ENCODE measurements around the gene RDH16. TPM values are rescaled to one million over a fixed set of nuclear protein-coding genes. Genes with fewer than 3 reads are reported as not detected.

Gene RDH16, protein sequence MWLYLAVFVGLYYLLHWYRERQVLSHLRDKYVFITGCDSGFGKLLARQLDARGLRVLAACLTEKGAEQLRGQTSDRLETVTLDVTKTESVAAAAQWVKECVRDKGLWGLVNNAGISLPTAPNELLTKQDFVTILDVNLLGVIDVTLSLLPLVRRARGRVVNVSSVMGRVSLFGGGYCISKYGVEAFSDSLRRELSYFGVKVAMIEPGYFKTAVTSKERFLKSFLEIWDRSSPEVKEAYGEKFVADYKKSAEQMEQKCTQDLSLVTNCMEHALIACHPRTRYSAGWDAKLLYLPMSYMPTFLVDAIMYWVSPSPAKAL
- total RNA-seq: not detected in 2 replicates

GRCh38 chr12:56957229-56958052, at the start of gene RDH16:
RDH16 (minus strand) TSS chr12:56957608; CDS start chr12:56957462, 146 bp downstream.

DNA sequence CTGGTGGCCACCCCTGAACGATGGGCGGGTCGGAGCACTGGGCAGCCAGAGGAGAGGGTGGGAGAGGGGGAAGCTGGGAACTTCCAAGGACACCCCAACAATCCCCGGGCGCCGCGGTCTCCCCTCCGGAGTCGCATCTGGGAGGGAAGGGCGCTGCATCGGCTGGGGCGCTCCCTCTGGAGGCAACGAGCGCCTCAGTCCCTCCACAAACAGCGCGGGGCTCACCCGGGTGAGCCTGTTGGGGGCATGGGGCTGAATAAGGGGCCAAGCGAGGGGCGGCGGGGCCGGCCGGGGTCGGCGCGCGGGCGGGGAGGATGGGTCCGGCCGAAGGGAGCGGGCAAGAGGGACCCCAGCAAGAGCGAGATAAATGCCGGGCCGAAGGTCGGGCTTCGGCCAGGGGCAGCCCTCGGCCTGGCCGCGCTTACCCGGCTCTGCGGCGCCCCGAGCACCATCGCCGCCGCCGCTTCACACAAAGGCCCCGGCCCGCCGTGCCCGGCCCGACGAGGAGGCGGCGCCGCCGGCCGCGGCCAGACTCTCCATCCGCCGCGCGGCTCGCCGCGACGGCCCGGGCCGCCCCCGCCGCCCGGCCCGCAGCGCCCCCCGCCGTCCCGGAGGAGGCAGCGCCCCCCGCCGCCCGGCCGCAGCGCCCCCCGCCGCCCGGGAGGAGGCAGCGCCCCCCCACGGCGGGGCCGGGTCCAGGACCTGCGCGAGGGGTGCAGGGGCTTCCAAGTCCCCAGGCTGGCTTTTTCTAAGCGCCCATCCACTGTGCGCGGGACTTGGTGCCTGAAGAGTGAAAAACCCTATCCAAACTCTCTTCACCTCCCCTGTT, 48.8 kb upstream of the RDH16 start, which contains the start of gene ZBTB39:
TSS of gene ZBTB39 (minus strand) at position 567 of the 829 bp plus-strand sequence. CDS start 1,629 bp downstream, outside the sequence.

DNA sequence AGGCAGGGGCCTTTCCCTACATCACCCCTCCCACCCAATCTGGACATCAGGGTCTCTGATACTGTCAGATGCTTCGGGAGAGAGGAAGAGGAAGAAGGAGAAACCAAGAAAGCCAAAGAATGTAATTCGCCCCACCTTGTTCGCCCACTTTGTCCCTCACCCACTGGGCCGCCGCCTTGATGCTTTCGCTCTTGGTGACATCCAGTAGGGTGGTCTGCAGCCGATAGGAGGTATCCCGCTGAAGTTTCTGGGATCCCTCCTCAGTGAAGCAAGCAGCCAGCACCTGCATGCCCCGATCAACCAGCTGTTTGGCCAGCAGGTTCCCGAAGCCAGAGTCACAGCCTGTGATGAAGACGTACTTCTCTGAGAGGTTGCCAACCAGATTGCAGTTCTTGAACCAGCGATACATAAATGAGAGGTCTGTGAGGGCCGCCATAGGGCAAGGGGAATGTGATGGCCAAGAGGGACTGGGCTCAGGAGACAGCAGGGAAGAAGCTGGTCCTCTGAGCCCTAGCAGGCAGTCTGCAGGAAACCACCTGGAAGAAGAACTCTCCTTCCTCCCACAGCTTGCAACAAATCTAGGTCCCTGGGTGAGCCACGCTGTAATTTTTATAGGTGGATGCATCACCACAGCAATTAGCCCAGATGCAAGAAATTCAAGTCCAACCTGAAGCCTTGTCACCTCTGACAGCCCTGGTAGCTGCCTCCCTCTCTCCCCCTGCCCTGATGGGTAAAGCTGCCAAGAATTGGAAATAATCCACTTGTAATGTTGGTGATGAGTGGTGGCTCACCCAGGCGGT, 23.4 kb downstream of the RDH16 start, which contains the start of gene SDR9C7:
TSS of gene SDR9C7 (minus strand) at position 583 of the 800 bp plus-strand sequence. CDS start at position 436, 147 bp downstream.

Other genes with a start within 250 kb of the RDH16 start
- 1,167 and 1,292 TPM in 2 replicates for gene NACA, start 232.3 kb downstream of the RDH16 start, total RNA-seq
- gene PRIM1, start 205.3 kb downstream of the RDH16 start, total RNA-seq: 13.0 and 22.5 TPM in 2 replicates
- gene HSD17B6, start 194.3 kb downstream of the RDH16 start, total RNA-seq: 0.32 and 0.46 TPM in 2 replicates
- not detected in 2 replicates for gene SDR9C7, start 23.2 kb downstream of the RDH16 start, total RNA-seq
- gene ZBTB39, start 48.9 kb upstream of the RDH16 start, total RNA-seq: 6.2 and 6.8 TPM in 2 replicates
- not detected in 2 replicates for gene TAC3, start 58.9 kb upstream of the RDH16 start, total RNA-seq
- gene MYO1A, start 92.5 kb upstream of the RDH16 start, total RNA-seq: not detected in 2 replicates
- 4.2 and 9.7 TPM in 2 replicates for gene NEMP1, start 121.2 kb upstream of the RDH16 start, total RNA-seq
- gene NAB2, start 131.5 kb upstream of the RDH16 start, total RNA-seq: 14.1 and 14.3 TPM in 2 replicates
- 41.3 and 58.1 TPM in 2 replicates for gene STAT6, start 153.8 kb upstream of the RDH16 start, total RNA-seq
- 4.5 and 5.9 TPM in 2 replicates for gene LRP1, start 170.9 kb upstream of the RDH16 start, total RNA-seq
- gene LRP1-AS, start 190.0 kb upstream of the RDH16 start, total RNA-seq: not detected in 2 replicates

Measured in epithelial cell of umbilical artery (primary cell).